Stimulated activated CD4-positive, alpha-beta T cell treated with anti-CD3 and anti-CD28 coated beads, TNF-alpha, amount 100 ng/mL, for 48 hours (primary cell): Measurements from ENCODE around the gene L3MBTL4.

Experiments used
- DNase-seq, 3 donors: peaks; one replicate each; pipeline ENCODE4 v3.0.0-alpha.2; 2020; ENCODE audit warnings: low read depth in 3 of 3

L3MBTL4 gene

GRCh38 chr18:5987249-5987648 is 427.5 kb downstream of the L3MBTL4 start:
- DNase-seq: no peak

GRCh38 chr18:5986257-5986931 is 428.3 kb downstream of the L3MBTL4 start:
- no peak for DNase-seq

DNA sequence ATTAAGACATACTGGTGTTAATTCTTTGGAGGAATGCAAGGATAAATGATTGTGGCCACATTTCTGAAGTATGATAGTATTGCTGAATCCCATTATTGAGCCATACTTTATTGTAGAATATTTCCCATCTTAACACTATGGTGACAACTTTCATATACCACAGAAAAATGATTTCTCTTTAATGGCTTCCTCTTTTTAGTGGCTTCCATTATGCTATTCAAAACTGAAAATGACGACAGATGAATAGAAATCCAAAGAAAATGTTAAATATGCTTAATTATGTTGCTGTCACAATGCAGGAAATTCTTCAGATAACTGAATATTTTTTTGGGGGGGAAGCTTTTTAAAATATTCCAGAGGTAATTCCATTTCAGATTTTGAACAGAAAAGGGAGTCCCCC is 430.5 kb downstream of the L3MBTL4 start:
- no peak for DNase-seq

DNA sequence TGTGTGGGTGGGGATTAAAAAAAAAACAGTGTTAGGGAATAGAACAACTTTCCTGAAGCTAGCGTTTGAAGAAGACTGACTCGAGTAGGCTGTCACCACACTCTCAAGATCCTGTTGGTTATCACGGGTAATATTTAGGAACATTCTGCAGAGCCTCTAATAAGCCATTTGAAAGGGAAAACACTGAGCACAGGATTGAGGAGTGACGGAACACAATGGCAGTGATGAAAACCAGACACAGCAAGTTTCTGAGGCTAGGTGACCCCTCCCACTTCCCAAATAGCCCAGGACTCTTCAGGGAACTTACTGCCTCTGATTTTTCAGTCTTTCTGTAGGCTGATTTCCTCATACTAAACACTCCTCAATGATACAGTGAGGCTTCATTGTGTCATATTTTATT is 431.2 kb downstream of the L3MBTL4 start:
- no peak for DNase-seq

- no peak for DNase-seq
Observed at GRCh38 chr18:5982332-5982731, 432.4 kb downstream of the L3MBTL4 start.

- no peak for DNase-seq
Observed at GRCh38 chr18:5980721-5981120, 434.0 kb downstream of the L3MBTL4 start.

- DNase-seq: no peak
Observed at GRCh38 chr18:5979971-5980457, 434.7 kb downstream of the L3MBTL4 start.

GRCh38 chr18:5979176-5979888 is 435.4 kb downstream of the L3MBTL4 start:
- DNase-seq: no peak

DNA sequence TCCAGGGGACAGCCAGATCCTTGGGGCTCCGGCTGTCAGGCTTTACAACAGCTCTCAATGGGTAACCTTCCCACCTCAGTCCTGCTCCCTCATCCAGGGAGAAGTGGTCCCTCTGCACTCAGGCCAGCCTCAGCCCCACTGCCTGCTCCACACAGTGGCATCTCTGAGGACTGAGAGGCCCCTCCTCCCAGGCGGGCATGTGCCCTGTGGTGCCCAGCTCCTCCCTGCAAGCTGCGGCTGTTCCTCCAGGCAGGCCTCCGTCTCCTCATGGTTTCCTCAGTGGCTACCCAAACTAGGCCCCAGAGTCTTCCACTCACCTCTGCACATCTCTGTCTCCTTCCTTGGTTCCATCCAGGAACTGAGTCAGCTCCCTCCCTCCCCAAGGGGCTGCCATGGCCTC is 437.7 kb downstream of the L3MBTL4 start:
- DNase-seq: no peak

DNA sequence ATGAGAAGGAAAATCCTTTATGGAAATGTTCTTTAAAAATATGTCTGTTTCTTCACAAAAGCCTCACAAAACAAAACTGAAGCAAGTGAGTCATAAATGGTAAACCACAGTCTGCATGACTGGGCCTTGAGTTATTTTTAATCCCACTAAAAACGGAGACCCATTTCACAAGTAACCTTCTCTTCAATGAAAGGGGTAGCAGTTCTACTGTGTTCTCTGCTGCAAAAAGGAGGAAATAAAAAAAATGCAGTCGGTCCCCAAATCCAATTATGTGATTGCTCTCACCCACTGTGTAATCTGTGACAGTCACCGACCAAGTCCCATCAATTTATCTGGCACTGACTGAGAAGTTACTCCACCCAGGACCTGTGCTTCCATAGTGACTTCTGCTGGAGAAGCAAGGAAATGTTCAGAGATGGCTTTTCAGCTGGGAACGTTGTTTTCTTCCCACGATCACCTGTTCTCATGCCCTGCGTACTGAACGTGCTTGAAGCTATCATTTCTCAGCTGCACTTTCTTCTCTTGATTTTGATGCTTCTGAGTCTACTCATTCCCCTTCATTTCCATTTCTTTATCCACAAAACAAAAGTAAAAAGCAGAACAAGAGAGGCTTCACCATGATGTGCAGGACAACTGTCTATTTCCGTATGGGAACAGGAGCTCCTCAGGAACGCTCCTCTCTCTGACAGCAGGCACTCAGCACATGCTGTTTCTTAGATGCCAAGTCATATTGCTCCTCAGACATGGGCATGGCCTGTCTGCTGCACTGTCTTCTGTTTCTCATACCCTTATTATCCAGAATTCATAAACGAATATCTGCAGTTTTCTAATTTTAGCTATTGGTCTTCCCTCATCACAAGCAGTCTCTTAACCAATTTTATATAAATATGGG is 439.4 kb downstream of the L3MBTL4 start:
- DNase-seq: no peak

GRCh38 chr18:5974696-5975095 is 440.0 kb downstream of the L3MBTL4 start:
- DNase-seq: no peak

GRCh38 chr18:5973099-5973498 is 441.6 kb downstream of the L3MBTL4 start:
- DNase-seq: no peak

DNA sequence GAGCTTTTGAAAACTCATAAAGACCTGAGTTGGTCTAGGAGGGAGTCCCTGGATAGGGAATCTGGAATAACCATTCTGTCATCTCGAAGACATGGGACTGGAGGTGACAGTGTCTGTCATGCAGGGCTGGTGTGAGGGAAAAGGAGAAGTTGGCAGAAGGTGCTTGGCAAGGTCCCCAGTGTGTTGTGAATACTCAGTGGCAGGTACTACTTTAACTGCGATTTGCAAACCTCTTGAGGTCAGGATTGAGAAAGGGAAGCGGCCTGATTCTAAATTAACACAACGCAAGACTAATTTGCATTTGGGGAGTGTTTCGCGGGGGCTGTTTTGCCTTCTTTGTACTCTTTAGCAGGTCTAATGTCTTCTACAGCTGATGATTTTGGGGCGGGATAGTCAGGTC is 442.4 kb downstream of the L3MBTL4 start:
- DNase-seq: no peak

GRCh38 chr18:5969989-5970403 is 444.7 kb downstream of the L3MBTL4 start:
- DNase-seq: no peak

GRCh38 chr18:5969355-5969988 is 445.2 kb downstream of the L3MBTL4 start:
- no peak for DNase-seq

- no peak for DNase-seq
Observed at GRCh38 chr18:5967666-5968065, 447.0 kb downstream of the L3MBTL4 start.

DNA sequence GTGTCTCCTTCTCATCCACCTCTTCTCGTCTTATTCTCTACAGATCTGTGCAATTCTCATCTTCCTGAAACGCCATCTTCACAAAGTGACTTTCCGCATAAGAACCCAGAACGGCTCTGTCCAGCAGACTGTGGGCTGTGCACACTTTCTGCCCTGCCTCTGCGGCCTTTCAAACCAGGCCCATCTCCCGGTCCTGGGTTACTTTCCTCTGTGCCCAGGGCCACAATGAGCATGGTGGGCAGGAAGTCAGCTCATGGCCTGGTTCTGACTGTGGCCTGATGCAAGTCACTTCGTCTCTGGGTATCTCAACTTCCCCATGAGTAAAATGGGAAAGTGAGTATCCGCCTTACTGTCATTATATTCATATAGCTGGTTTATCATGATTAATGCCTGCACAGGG is 447.7 kb downstream of the L3MBTL4 start:
- no peak for DNase-seq

DNA sequence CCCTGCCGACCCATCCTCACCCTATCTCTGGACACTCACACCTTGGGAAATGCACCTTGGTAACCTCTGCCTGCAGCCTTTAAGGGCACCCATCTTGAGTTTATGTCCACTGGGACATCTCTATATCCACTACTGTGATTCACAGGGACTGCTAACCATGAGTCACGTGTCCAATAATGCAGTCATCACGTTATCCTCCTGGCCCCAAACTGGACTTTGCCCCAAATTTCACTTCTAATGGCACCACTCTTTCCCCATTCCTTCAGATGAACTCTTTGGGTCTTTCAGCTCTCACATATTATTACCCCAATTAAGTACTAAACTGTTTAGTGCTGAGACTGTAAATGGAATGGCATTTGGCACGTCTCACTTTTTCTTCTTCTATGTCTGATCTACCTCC is 448.2 kb downstream of the L3MBTL4 start:
- no peak for DNase-seq

GRCh38 chr18:5964996-5965395 is 449.7 kb downstream of the L3MBTL4 start:
- no peak for DNase-seq

- no peak for DNase-seq
Observed at GRCh38 chr18:5964596-5964995, 450.1 kb downstream of the L3MBTL4 start.

DNA sequence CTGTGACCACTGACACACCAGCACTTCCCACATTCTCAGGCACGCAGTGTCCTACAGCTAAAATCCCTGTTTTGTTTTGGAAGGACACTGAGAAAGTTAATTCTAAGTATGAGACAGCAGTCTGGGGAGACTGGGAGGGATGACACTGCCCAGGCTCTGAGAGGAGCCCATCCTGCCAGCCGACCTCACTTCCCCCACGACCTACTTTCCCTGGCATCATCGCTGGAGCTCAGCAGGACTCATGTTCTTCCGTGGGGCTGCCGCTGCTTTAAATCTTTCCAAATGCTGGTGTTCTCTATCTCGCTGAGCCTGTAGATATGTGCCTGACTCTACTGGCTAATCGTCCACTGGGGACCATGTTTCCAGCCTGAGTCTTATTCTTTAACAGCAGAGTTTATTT is 450.6 kb downstream of the L3MBTL4 start:
- DNase-seq: no peak

- DNase-seq: no peak
Observed at GRCh38 chr18:5963267-5963666, 451.4 kb downstream of the L3MBTL4 start.
